ENCODE data around the gene PUM1. TPM values are rescaled to one million over a fixed set of nuclear protein-coding genes. Genes with fewer than 3 reads are reported as not detected.

PUM1 gene
- total and polyA plus RNA-seq, 2 of the 8 experiments (the other 6 are each of a cell fraction or from before 2014, with no cell fraction given), result 122 to 177 TPM

DNA sequence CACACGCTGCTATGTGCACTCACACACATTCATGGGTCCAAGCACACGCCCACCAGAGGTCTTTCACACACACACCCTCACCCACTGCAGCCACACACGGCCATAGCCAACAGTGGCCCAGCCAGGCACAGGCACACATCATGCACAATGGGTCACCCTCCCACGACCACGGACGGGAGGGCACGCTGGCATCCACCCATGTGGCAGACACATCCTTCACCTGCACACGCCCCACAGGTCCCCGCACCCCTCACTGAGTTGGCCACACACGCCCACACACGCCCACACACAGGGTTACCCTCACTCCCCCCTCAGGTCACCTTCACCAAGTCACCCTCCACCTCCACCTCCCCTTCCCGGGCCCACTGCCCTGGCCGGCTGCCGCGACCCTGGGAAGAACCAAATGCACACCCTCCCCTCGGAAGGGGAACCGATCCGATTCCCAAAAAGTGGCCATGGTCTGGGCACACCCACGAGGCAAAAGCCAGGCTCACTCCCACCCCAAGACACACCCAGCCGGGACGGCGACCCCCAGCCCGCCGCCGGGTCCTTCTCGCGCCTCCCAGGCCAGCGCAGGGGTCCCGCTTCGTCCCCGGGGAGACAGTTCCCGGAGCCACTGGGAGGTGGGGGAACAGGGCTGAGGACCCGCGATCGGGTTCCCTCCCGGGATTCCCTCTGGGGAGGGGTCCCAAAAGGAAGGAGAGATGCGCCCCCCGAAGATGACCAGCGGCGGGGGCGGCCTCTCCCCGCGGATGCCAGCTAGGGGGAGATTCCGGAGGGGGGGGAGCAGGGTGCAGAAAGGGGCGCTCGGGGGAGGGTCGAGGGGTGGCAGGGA, 157.8 kb downstream of the PUM1 start:
- Histone ChIP-seq H4K8ac (ENCODE audit: extremely low read depth, insufficient read depth, low read length) (peak overlapping the region; percentile 68), H3K9ac (replicated peaks in 1 of 4; ENCODE audit: extremely low read depth in 1 of 4, low read depth in 3 of 4, low read length in 3 of 4) (peak overlapping the region in 1 of 4 experiments; percentile 56; a peak in 3 of 7 replicates), H3K23me2 (ENCODE audit: low read depth, low read length) (peaks cover 7% of the 10 kb centered on the region; the same call in 1 of the 2 replicates), H3K36me3 (ENCODE audit: control insufficient read depth in 2 of 4, insufficient read depth in 4 of 4, low read length in 3 of 4) (no peaks in the 10 kb centered on the region), H2AK5ac (ENCODE audit: low read depth, low read length) (peak overlapping the region; percentile 11; the same call in 1 of the 2 replicates), H3K9me3 (ENCODE audit: insufficient read depth in 2 of 2, low read depth in 1 of 2, low read length in 1 of 2) (no peaks in the 10 kb centered on the region), H3K4ac (replicated peaks; ENCODE audit: insufficient read length, low read depth, low read length) (no peak overlapping the region), H2BK12ac (ENCODE audit: low read depth, low read length) (peak overlapping the region; percentile 90; the same call in 1 of the 2 replicates), H3K27me3 (replicated peaks in 1 of 4; ENCODE audit: control insufficient read depth in 3 of 4, extremely low read depth in 1 of 4, insufficient read depth in 3 of 4, low read length in 3 of 4) (peaks cover 0 to 20% (median 12%) of the 10 kb centered on the region in 4 experiments; a peak in 4 of 7 replicates), H2BK120ac (replicated peaks; ENCODE audit: low read depth, low read length) (no peak overlapping the region), H2AFZ (ENCODE audit: low read length) (no peak overlapping the region), H3K23ac (ENCODE audit: insufficient read length) (no peak overlapping the region), H3K56ac (replicated peaks; ENCODE audit: insufficient read length, low read depth, low read length) (no peak overlapping the region), H3K79me2 (ENCODE audit: control insufficient read depth in 1 of 2, insufficient read depth in 2 of 2, low read length in 2 of 2) (peaks cover 0 to 5% of the 10 kb centered on the region in 2 experiments; a peak in 1 of 4 replicates), H3K14ac (ENCODE audit: insufficient read length) (no peak overlapping the region), H4K91ac (replicated peaks; ENCODE audit: insufficient read length, low read length) (peak overlapping the region; percentile 94), H4K20me1 (replicated peaks in 1 of 2; ENCODE audit: control insufficient read depth in 1 of 2, insufficient read depth in 2 of 2, low read length in 2 of 2) (peaks cover 13 to 16% of the 10 kb centered on the region in 2 experiments), H3K4me3 (ENCODE audit: extremely low read depth in 1 of 4, insufficient read depth in 2 of 4, low read depth in 3 of 4, low read length in 4 of 4) (peak overlapping the region; percentile 50 to 76 (median 62)), H2BK20ac (ENCODE audit: low read length) (peak overlapping the region; percentile 72; the same call in 1 of the 2 replicates), H3K18ac (ENCODE audit: extremely low read depth, low read length) (peak overlapping the region; percentile 75; the same call in 1 of the 2 replicates), H2BK15ac (ENCODE audit: low read length) (peak overlapping the region; percentile 88; the same call in 1 of the 2 replicates), H3K4me1 (replicated peaks in 1 of 4; ENCODE audit: control insufficient read depth in 3 of 4, insufficient read depth in 4 of 4, low read length in 3 of 4) (peaks cover 7 to 37% (median 22%) of the 10 kb centered on the region in 4 experiments), H4K5ac (ENCODE audit: insufficient read length, low read depth, low read length) (no peak overlapping the region), H3K27ac (ENCODE audit: low read depth, low read length) (no peak overlapping the region), H3K79me1 (ENCODE audit: low read depth, low read length) (peaks cover 4% of the 10 kb centered on the region), H2BK5ac (ENCODE audit: low read depth, low read length) (peak overlapping the region; percentile 71; the same call in 1 of the 2 replicates), H3K4me2 (ENCODE audit: insufficient read depth in 1 of 2, low read depth in 2 of 2, low read length in 2 of 2) (peak overlapping the region; percentile 71 to 77)
- 23% methylated on average over 23 of the region's 47 CpGs; no CpG with 5 or more reads in 1 of the 2 experiments for WGBS, 2 experiments (ENCODE audit: extremely low coverage in 1 of 2, insufficient coverage in 1 of 2, insufficient read length in 1 of 2, insufficient replicate concordance in 2 of 2, low coverage in 1 of 2, low lambda C conversion rate in 2 of 2, missing lambda C conversion rate in 1 of 2)
- peak; percentile 52 for TF ChIP-seq KDM4A (IDR thresholded peaks at IDR 0.05; ENCODE audit: low read depth, low read length, severe bottlenecking)
- no peak for TF ChIP-seq RXRA (IDR thresholded peaks at IDR 0.05; ENCODE audit: insufficient read depth, low read depth, low read length)
- peak; percentile 9; the same call in 1 of the 2 replicates for TF ChIP-seq EGR1 (IDR thresholded peaks at IDR 0.05; ENCODE audit: borderline replicate concordance, low read depth, low read length)
- no peak for TF ChIP-seq POLR2AphosphoS5 (IDR thresholded peaks at IDR 0.05; ENCODE audit: low read depth, low read length)
- DNase-seq (ENCODE audit: low read depth in 1 of 2, low spot score in 2 of 2), result no peak
- POLR2A ChIA-PET (ENCODE audit: partially characterized antibody), result interaction anchor here (0.5 to 4.4 kb wide), 2 partner anchors 105 to 562 kb away, joined by 3 to 30 read pairs; no protein-coding TSS in a partner anchor
- FAIRE-seq, result no peak
- CTCF ChIA-PET (ENCODE audit: partially characterized antibody), result interaction anchor here (1.0 to 27.2 kb wide), 6 partner anchors 28 to 188 kb away, joined by 3 to 1519 read pairs (median 42); no protein-coding TSS in a partner anchor

Measured in H1 (cell line).